Head of caudate nucleus (tissue), 42 donors: ENCODE data around the gene LDAF1.

Source experiments
- DNase-seq, 42 donors: peaks; one replicate each; pipeline versions ENCODE4 v3.0.0 to v3.0.0-alpha.2; 2020 to 2021; ENCODE audit warnings: mixed read lengths in 7 of 42
- intact Hi-C: fragments of 100-400 bp; cut with DNase I; formaldehyde crosslinking; loops from one replicate; pipeline ENCODE4 v1.15.0; 2022

The LDAF1 gene

GRCh38 chr16:21219551-21219950 is 61.1 kb downstream of the LDAF1 start:
- intact Hi-C loops, result no loop called here

DNA sequence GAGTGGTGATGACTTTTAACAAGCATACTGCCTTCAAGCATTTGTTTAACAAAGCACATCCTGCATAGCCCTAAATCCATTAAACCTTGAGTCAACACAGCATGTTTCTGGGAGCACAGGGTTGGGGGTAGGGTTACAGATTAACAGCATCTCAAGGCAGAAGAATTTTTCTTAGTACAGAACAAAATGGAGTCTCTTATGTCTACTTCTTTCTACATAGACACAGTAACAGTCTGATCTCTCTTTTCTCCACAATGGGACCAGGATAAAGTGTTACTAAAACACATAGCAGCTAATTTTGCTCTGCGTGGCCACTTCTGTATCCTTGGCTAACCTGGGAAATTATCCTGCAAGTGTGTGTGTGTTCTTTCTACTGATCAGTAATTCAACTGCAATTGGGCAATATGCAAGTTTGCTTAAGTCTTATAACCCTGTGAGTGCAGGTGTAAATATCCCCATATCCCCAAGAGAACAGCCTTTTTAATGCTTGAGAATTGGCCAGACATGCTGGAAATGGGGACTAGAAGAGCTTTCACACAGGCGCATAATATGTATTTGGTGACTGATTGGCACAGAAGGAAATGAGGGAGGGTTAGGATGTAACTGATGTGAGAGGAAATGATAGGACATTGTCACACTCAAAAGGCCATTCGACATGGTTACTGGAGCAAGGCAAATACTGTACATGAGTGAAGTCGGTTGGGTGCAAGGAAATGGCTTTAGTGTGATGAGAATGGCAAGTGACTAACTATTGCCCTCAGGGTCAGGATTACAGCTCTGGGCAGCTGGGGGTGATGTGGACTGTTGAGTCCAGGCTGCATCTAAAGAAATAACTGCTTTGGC is 64.2 kb downstream of the LDAF1 start:
- no peak for DNase-seq
- intact Hi-C loops, result no loop called here

More at GRCh38 chr16:21219551-21219950, 61.1 kb downstream of the LDAF1 start:
- DNase-seq, result peak in 26 of 42 donors; percentile 10 to 73 (median 34)

- intact Hi-C loops, result no loop called here
- DNase-seq, result peak in 32 of 42 donors; percentile 3 to 61 (median 30)
These were observed 65.3 kb downstream of the LDAF1 start for GRCh38 chr16:21223787-21224186.

GRCh38 chr16:21224800-21225199 is 66.3 kb downstream of the LDAF1 start:
- intact Hi-C loops, result no loop called here

DNA sequence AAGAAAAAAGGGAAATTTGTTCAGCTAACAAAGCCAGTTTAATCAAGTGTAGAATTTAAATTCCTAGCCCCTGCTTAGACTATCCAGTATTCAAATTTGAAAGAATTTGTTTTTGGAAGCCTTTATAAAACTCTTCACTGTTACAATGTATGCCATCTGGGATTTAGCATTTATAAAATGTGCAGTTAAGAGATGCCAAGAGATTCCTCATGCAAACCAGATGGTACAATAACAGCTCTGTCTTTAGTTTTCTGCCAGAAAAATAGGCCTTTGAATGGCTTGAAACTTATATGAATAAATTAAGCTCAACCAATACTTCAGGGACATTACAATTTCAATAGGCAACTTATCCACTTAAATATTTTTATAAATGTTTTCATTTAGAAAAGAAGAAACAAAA is 68.3 kb downstream of the LDAF1 start:
- intact Hi-C loops, result no loop called here
- no peak for DNase-seq

More at GRCh38 chr16:21224800-21225199, 66.3 kb downstream of the LDAF1 start:
- DNase-seq, result no peak

- DNase-seq, result peak in 1 of 42 donors; percentile 3
- intact Hi-C loops, result no loop called here
These were observed 69.4 kb downstream of the LDAF1 start for GRCh38 chr16:21227866-21228265.

DNA sequence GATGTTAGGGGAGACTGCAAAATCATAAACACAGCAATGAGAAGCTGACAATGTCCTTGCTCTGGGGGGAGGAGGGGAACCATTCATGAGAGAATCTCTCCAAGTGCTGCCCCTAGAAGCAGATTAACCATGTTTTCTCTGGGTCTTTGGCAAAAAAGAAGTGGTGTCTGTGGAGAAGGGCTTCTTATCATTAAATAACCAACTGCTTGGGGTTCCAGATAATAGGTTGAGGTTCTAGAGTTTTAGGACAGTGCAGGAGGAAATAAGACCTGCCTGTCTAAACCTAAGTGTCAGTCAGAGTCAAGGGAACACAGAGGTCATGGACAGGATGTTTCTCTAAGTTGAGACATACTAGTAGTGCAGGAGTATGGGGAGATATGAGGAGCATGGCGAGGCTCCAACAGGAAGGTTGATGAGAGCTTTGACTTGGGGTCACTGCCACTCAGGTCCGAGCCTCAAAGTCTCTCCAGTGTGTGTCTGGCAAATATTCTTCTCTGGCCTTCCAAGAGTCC is 69.9 kb downstream of the LDAF1 start:
- DNase-seq, result peak in 1 of 42 donors; percentile 35
- intact Hi-C loops, result no loop called here
